Measurements from ENCODE around the gene FRS3. TPM values are rescaled to one million over a fixed set of nuclear protein-coding genes. Genes with fewer than 3 reads are reported as not detected.
"Not testable (repeated sequence)": the region's sequence is repeated elsewhere in the genome, so short reads cannot be mapped to it uniquely, and the experiment has no call there.

Gene FRS3
- total RNA-seq, 1 experiment from 2014 or later, result 9.5 TPM

- no peaks in the 10 kb centered on the region for H3K9me3 ChIP-seq (ENCODE audit: low read length)
- no peak overlapping the region for H2AFZ ChIP-seq (ENCODE audit: low read length)
- H3K4me3 ChIP-seq (ENCODE audit: low read length), result no peak overlapping the region
- H3K79me2 ChIP-seq (ENCODE audit: low read length), result no peaks in the 10 kb centered on the region
- no peaks in the 10 kb centered on the region for H3K27me3 ChIP-seq (ENCODE audit: low read length)
- DNase-seq, result no peak
- no peak overlapping the region for H3K9ac ChIP-seq (ENCODE audit: low read length)
- H3K36me3 ChIP-seq (ENCODE audit: insufficient read depth, low read length), result no peaks in the 10 kb centered on the region
- H3K9me2 ChIP-seq (replicated peaks; ENCODE audit: insufficient read depth, low read length), result no peaks in the 10 kb centered on the region
- H3K4me2 ChIP-seq (ENCODE audit: low read depth, low read length, poor library complexity, severe bottlenecking), result no peak overlapping the region
- peaks cover 16% of the 10 kb centered on the region for H3K4me1 ChIP-seq (ENCODE audit: low read length)
- H3K27ac ChIP-seq (ENCODE audit: low read length), result no peak overlapping the region
- H4K20me1 ChIP-seq (ENCODE audit: insufficient read depth, low read depth, low read length), result no peaks in the 10 kb centered on the region
These were observed 10.3 kb downstream of the FRS3 start for GRCh38 chr6:41769376-41769775.

- DNase-seq, result no peak
- no peaks in the 10 kb centered on the region for H3K9me3 ChIP-seq (ENCODE audit: low read length)
- no peak overlapping the region for H3K27ac ChIP-seq (ENCODE audit: low read length)
- no peak overlapping the region for H2AFZ ChIP-seq (ENCODE audit: low read length)
- peaks cover 23% of the 10 kb centered on the region for H3K4me1 ChIP-seq (ENCODE audit: low read length)
- H3K79me2 ChIP-seq (ENCODE audit: low read length), result no peaks in the 10 kb centered on the region
- H3K4me2 ChIP-seq (ENCODE audit: low read depth, low read length, poor library complexity, severe bottlenecking), result no peak overlapping the region
- H3K4me3 ChIP-seq (ENCODE audit: low read length), result no peak overlapping the region
- no peaks in the 10 kb centered on the region for H4K20me1 ChIP-seq (ENCODE audit: insufficient read depth, low read depth, low read length)
- H3K36me3 ChIP-seq (ENCODE audit: insufficient read depth, low read length), result no peaks in the 10 kb centered on the region
- H3K9me2 ChIP-seq (replicated peaks; ENCODE audit: insufficient read depth, low read length), result no peaks in the 10 kb centered on the region
- no peaks in the 10 kb centered on the region for H3K27me3 ChIP-seq (ENCODE audit: low read length)
- no peak overlapping the region for H3K9ac ChIP-seq (ENCODE audit: low read length)
These were observed 11.0 kb downstream of the FRS3 start for GRCh38 chr6:41768545-41769308.

GRCh38 chr6:41767112-41767833 lies 12.4 kb downstream of the FRS3 start:
- peak overlapping the region; percentile 37; the same call in 1 of the 2 replicates for H3K27ac ChIP-seq (ENCODE audit: low read length)
- no peaks in the 10 kb centered on the region for H3K9me2 ChIP-seq (replicated peaks; ENCODE audit: insufficient read depth, low read length)
- no peaks in the 10 kb centered on the region for H3K36me3 ChIP-seq (ENCODE audit: insufficient read depth, low read length)
- peak overlapping the region; percentile 38 for H3K9ac ChIP-seq (ENCODE audit: low read length)
- peak overlapping the region; percentile 33 for H3K4me2 ChIP-seq (ENCODE audit: low read depth, low read length, poor library complexity, severe bottlenecking)
- H4K20me1 ChIP-seq (ENCODE audit: insufficient read depth, low read depth, low read length), result no peaks in the 10 kb centered on the region
- no peak overlapping the region for H3K4me3 ChIP-seq (ENCODE audit: low read length)
- DNase-seq, result peak; percentile 58
- H3K4me1 ChIP-seq (ENCODE audit: low read length), result peaks cover 27% of the 10 kb centered on the region
- peak overlapping the region; percentile 49; the same call in 1 of the 2 replicates for H2AFZ ChIP-seq (ENCODE audit: low read length)
- H3K79me2 ChIP-seq (ENCODE audit: low read length), result no peaks in the 10 kb centered on the region
- H3K9me3 ChIP-seq (ENCODE audit: low read length), result no peaks in the 10 kb centered on the region
- no peaks in the 10 kb centered on the region for H3K27me3 ChIP-seq (ENCODE audit: low read length)

GRCh38 chr6:41766043-41766664 lies 13.5 kb downstream of the FRS3 start:
- Histone ChIP-seq H3K4me1 (ENCODE audit: low read length) (peaks cover 27% of the 10 kb centered on the region), H3K4me2 (ENCODE audit: low read depth, low read length, poor library complexity, severe bottlenecking) (peak overlapping the region; percentile 33), H3K9ac (ENCODE audit: low read length) (peak overlapping the region; percentile 38; the same call in 1 of the 2 replicates), H3K27ac (ENCODE audit: low read length) (peak overlapping the region; percentile 37; the same call in 1 of the 2 replicates)
- H3K9me2 ChIP-seq (replicated peaks; ENCODE audit: insufficient read depth, low read length); H3K79me2 ChIP-seq (ENCODE audit: low read length); H3K36me3 ChIP-seq (ENCODE audit: insufficient read depth, low read length); H3K9me3 ChIP-seq (ENCODE audit: low read length); DNase-seq; H2AFZ ChIP-seq (ENCODE audit: low read length); H4K20me1 ChIP-seq (ENCODE audit: insufficient read depth, low read depth, low read length); H3K4me3 ChIP-seq (ENCODE audit: low read length); H3K27me3 ChIP-seq (ENCODE audit: low read length): not testable (repeated sequence)

- Histone ChIP-seq H3K9me2 (replicated peaks; ENCODE audit: insufficient read depth, low read length) (no peaks in the 10 kb centered on the region), H3K4me2 (ENCODE audit: low read depth, low read length, poor library complexity, severe bottlenecking) (no peak overlapping the region), H2AFZ (ENCODE audit: low read length) (no peak overlapping the region)
These were observed 16.2 kb downstream of the FRS3 start for GRCh38 chr6:41763470-41763869.

GRCh38 chr6:41759905-41760579 lies 19.7 kb downstream of the FRS3 start:
- Histone ChIP-seq H3K4me3 (ENCODE audit: low read length) (no peak overlapping the region), H3K9ac (ENCODE audit: low read length) (no peak overlapping the region), H3K79me2 (ENCODE audit: low read length) (no peaks in the 10 kb centered on the region), H3K27ac (ENCODE audit: low read length) (no peak overlapping the region), H4K20me1 (ENCODE audit: insufficient read depth, low read depth, low read length) (no peaks in the 10 kb centered on the region), H3K4me2 (ENCODE audit: low read depth, low read length, poor library complexity, severe bottlenecking) (no peak overlapping the region), H3K9me2 (replicated peaks; ENCODE audit: insufficient read depth, low read length) (no peaks in the 10 kb centered on the region), H2AFZ (ENCODE audit: low read length) (no peak overlapping the region), H3K4me1 (ENCODE audit: low read length) (peaks cover 21% of the 10 kb centered on the region), H3K9me3 (ENCODE audit: low read length) (no peaks in the 10 kb centered on the region), H3K27me3 (ENCODE audit: low read length) (no peaks in the 10 kb centered on the region), H3K36me3 (ENCODE audit: insufficient read depth, low read length) (no peaks in the 10 kb centered on the region)
- DNase-seq, result no peak

More at GRCh38 chr6:41763470-41763869, 16.2 kb downstream of the FRS3 start:
- H3K27ac ChIP-seq (ENCODE audit: low read length), result no peak overlapping the region
- H3K27me3 ChIP-seq (ENCODE audit: low read length), result no peaks in the 10 kb centered on the region
- H3K9me3 ChIP-seq (ENCODE audit: low read length), result no peaks in the 10 kb centered on the region
- H3K9ac ChIP-seq (ENCODE audit: low read length), result no peak overlapping the region
- no peaks in the 10 kb centered on the region for H4K20me1 ChIP-seq (ENCODE audit: insufficient read depth, low read depth, low read length)
- H3K79me2 ChIP-seq (ENCODE audit: low read length), result no peaks in the 10 kb centered on the region
- no peaks in the 10 kb centered on the region for H3K36me3 ChIP-seq (ENCODE audit: insufficient read depth, low read length)
- peaks cover 35% of the 10 kb centered on the region for H3K4me1 ChIP-seq (ENCODE audit: low read length)
- DNase-seq, result no peak
- no peak overlapping the region for H3K4me3 ChIP-seq (ENCODE audit: low read length)

- Histone ChIP-seq H4K20me1 (ENCODE audit: insufficient read depth, low read depth, low read length) (no peaks in the 10 kb centered on the region), H3K4me3 (ENCODE audit: low read length) (no peak overlapping the region), H2AFZ (ENCODE audit: low read length) (no peak overlapping the region), H3K9me2 (replicated peaks; ENCODE audit: insufficient read depth, low read length) (no peaks in the 10 kb centered on the region), H3K4me1 (ENCODE audit: low read length) (peaks cover 18% of the 10 kb centered on the region), H3K79me2 (ENCODE audit: low read length) (no peaks in the 10 kb centered on the region), H3K9ac (ENCODE audit: low read length) (no peak overlapping the region), H3K27ac (ENCODE audit: low read length) (no peak overlapping the region), H3K36me3 (ENCODE audit: insufficient read depth, low read length) (no peaks in the 10 kb centered on the region), H3K4me2 (ENCODE audit: low read depth, low read length, poor library complexity, severe bottlenecking) (no peak overlapping the region), H3K9me3 (ENCODE audit: low read length) (no peaks in the 10 kb centered on the region), H3K27me3 (ENCODE audit: low read length) (no peaks in the 10 kb centered on the region)
- DNase-seq, result no peak
These were observed 20.4 kb downstream of the FRS3 start for GRCh38 chr6:41759106-41759904.

Data from Karpas-422 (cell line).